HepG2 (cell line): ENCODE data around the gene ST7L. TPM values are rescaled to one million over a fixed set of nuclear protein-coding genes. Genes with fewer than 3 reads are reported as not detected.
A peak's percentile ranks its signal among the peaks of the same experiment; 100 is the strongest.

ENCODE experiments used
- ATAC-seq: fragments of 200-7000 bp; cut with Tn5 transposase; 3 replicates; pipeline ENCODE4 v1.9.1; 2020; ENCODE audit warnings: mild to moderate bottlenecking, moderate library complexity
- BruUV-seq: library from RNA; stranded (reverse); fragments of 400-500 nt; replicated peaks from 2 replicates; lab custom pipeline; 2021; lab: Mats Ljungman, UMichigan
- CTCF ChIA-PET: fragments of 300-600 bp; formaldehyde crosslinking; extraction: SDS; loops from one replicate; lab custom pipeline; 2021; ENCODE audit warnings: low total read pairs, inconsistent platforms, low intra/inter-chr PET ratio; lab: Yijun Ruan, JAX
- POLR2A ChIA-PET: fragments of 350-600 bp; sonication (Branson Sonifier 250); formaldehyde crosslinking; loops from one replicate; lab custom pipeline; 2020; ENCODE audit warnings: antibody characterized with exemption, inconsistent platforms; lab: Yijun Ruan, JAX
- DNase-seq: peaks from one replicate; pipeline ENCODE4 v3.0.0-alpha.2; 2015; ENCODE audit warnings: low spot score
- FAIRE-seq: peaks from 3 replicates; lab custom pipeline; 2011; peaks lifted over from hg19 to GRCh38; lab: Jason Lieb, UNC
- H2AFZ ChIP-seq: one replicate; pipeline ENCODE4 v1.6.1; 2011; ENCODE audit warnings: low read length, inconsistent platforms
- H3K27ac ChIP-seq: fragments of 300-600 bp; 3 replicates; pipeline ENCODE4 v1.8.0; 2011; ENCODE audit warnings: mixed run types, mild to moderate bottlenecking, mixed read lengths, low read length, inconsistent platforms; ENCODE audit not compliant: insufficient read depth; ENCODE audit errors: extremely low read length
- H3K27me3 ChIP-seq, 2 experiments: fragments of 200-600 bp in 1 of 2; 2 replicates in 1 of 2; 3 replicates in 1 of 2; pipeline versions ENCODE4 v1.6.0 to v1.8.0; 2011; ENCODE audit warnings: low read length in 2 of 2, mild to moderate bottlenecking in 2 of 2, moderate library complexity in 2 of 2, inconsistent platforms in 1 of 2; ENCODE audit not compliant: insufficient read depth in 2 of 2, control insufficient read depth in 1 of 2
- H3K36me3 ChIP-seq, 2 experiments: fragments of 200-600 bp in 1 of 2; replicated peaks in 1 of 2; 2 replicates in 1 of 2; 3 replicates in 1 of 2; pipeline versions ENCODE4 v1.5.1 to v1.8.0; 2011; ENCODE audit warnings: low read length in 2 of 2, inconsistent platforms in 1 of 2; ENCODE audit not compliant: insufficient read depth in 2 of 2, control insufficient read depth in 1 of 2
- H3K4me1 ChIP-seq: 2 replicates; pipeline ENCODE4 v1.5.1; 2012; ENCODE audit warnings: low read length, inconsistent platforms; ENCODE audit not compliant: insufficient read depth
- H3K4me2 ChIP-seq: 2 replicates; pipeline ENCODE4 v1.6.0; 2011; ENCODE audit warnings: low read depth, low read length, inconsistent platforms
- H3K4me3 ChIP-seq, 3 experiments: fragments of 200-600 bp in 1 of 3; sonication (generic), shearing (Covaris generic) in 1 of 3; replicated peaks in 1 of 3; 2 replicates each; pipeline ENCODE4 v1.5.1; 2011 to 2016; ENCODE audit warnings: low read length in 3 of 3, inconsistent platforms in 2 of 3, low read depth in 2 of 3, mild to moderate bottlenecking in 2 of 3, control low read depth in 1 of 3, mixed read lengths in 1 of 3; ENCODE audit not compliant: insufficient read depth in 1 of 3
- H3K79me2 ChIP-seq: one replicate; pipeline ENCODE4 v1.6.1; 2011; ENCODE audit warnings: low read length, inconsistent platforms; ENCODE audit not compliant: insufficient read depth
- H3K9ac ChIP-seq: 2 replicates; pipeline ENCODE4 v1.6.0; 2011; ENCODE audit warnings: mild to moderate bottlenecking, low read depth, low read length, inconsistent platforms; ENCODE audit not compliant: insufficient read depth
- H3K9me3 ChIP-seq: 2 replicates; pipeline ENCODE4 v1.5.1; 2012; ENCODE audit warnings: mild to moderate bottlenecking, low read length
- H4K20me1 ChIP-seq: 2 replicates; pipeline ENCODE4 v1.6.0; 2011; ENCODE audit warnings: inconsistent platforms, mild to moderate bottlenecking, low read length, moderate library complexity; ENCODE audit not compliant: insufficient read depth
- NR2C2 ChIP-seq: sonication (generic); formaldehyde crosslinking; IDR thresholded peaks from 2 replicates; pipeline ENCODE4 v1.4.0; 2020; ENCODE audit warnings: missing genetic modification reagents, mild to moderate bottlenecking, moderate library complexity, borderline replicate concordance
- REXO4 ChIP-seq: sonication (generic); formaldehyde crosslinking; IDR thresholded peaks from 2 replicates; pipeline ENCODE4 v1.8.0; 2022; ENCODE audit warnings: missing genetic modification reagents, mild to moderate bottlenecking, borderline replicate concordance
- ZBTB39 ChIP-seq: sonication (generic); formaldehyde crosslinking; IDR thresholded peaks from 2 replicates; pipeline ENCODE4 v1.5.0; 2020; ENCODE audit warnings: missing genetic modification reagents
- WGBS: methylation state at CpG from one replicate; pipeline ENCODE4 v1.1.6; 2017; ENCODE audit warnings: low lambda C conversion rate; 5-methylcytosine and 5-hydroxymethylcytosine counted together
- in situ Hi-C: cut with HindIII; loops from 2 replicates; pipeline ENCODE4 v1.10.0; 2017; ENCODE audit warnings: low pct_unique_long_range_greater_than_20kb; ENCODE audit not compliant: extremely low pct_ligation_motif_present
- intact Hi-C: fragments of 100-400 bp; cut with micrococcal nuclease; formaldehyde crosslinking; loops from one replicate; pipeline ENCODE4 v1.10.0; 2022; ENCODE audit not compliant: unreplicated experiment
- polyA plus RNA-seq, 8 experiments: library from polyadenylated mRNA; depleted of rRNA in 3 of 8; stranded (reverse) in 7 of 8; unstranded in 1 of 8; fragments of >200 nt; fragmentation: Illumina TruSeq in 4 of 8; extraction: Trizol in 4 of 8; gene quantifications; 2 replicates each; pipeline versions ENCODE4 v1.2.1 to v1.2.3, GENCODE V29; 2011 to 2016; ENCODE audit warnings: low read depth in 4 of 8, missing spikeins in 1 of 8, mixed read lengths in 1 of 8; ENCODE audit not compliant: insufficient read depth in 1 of 8
- total RNA-seq, 5 experiments: library from RNA; depleted of rRNA; stranded (reverse); fragments of >200 nt; fragmentation: Illumina TruSeq; extraction: Trizol; gene quantifications; 2 replicates each; pipeline ENCODE4 v1.2.3, GENCODE V29; 2016; ENCODE audit warnings: low read depth in 1 of 5

ST7L gene
- total and polyA plus RNA-seq, 2 of the 13 experiments (the other 11 are each of a cell fraction or from before 2014, with no cell fraction given), result 8.6 to 19.9 TPM

GRCh38 chr1:112620377-112620695 lies 1.4 kb upstream of the ST7L start:
- Histone ChIP-seq H3K4me2 (peak overlapping the region; percentile 89), H2AFZ (no peak overlapping the region), H3K27me3 (no peaks in the 10 kb centered on the region; a peak in 2 of 5 replicates), H3K9me3 (no peaks in the 10 kb centered on the region), H3K4me1 (peaks cover 32% of the 10 kb centered on the region), H4K20me1 (peaks cover 17% of the 10 kb centered on the region), H3K27ac (peak overlapping the region; percentile 95), H3K36me3 (peaks cover 0 to 7% of the 10 kb centered on the region in 2 experiments; a peak in 2 of 5 replicates), H3K4me3 (peak overlapping the region; percentile 88 to 94 (median 92)), H3K79me2 (peaks cover 77% of the 10 kb centered on the region), H3K9ac (peak overlapping the region; percentile 96)
- BruUV-seq, result TSS peak; percentile 69
- in situ Hi-C loops (no loop called here), intact Hi-C loops (no loop called here)
- ChIA-PET POLR2A (no interaction called here), CTCF (no interaction called here)
- ATAC-seq (no peak), FAIRE-seq (no peak), DNase-seq (no peak)
- WGBS, result under 1% methylated on average over 6 of the region's 6 CpGs
- TF ChIP-seq NR2C2 (CRISPR knock-in tag), result 0 out of 2 replicates have a peak, but pooled peaks have one; percentile 4
- TF ChIP-seq ZBTB39 (CRISPR knock-in tag), result 0 out of 2 replicates have a peak, but pooled peaks have one; percentile 8
- no peak for TF ChIP-seq REXO4 (CRISPR knock-in tag)
